NCI-H446 (cell line): ENCODE results near the gene PKMYT1.

Experiments
- DNase-seq, 2 experiments: peaks; one replicate each; lab custom pipeline; 2025; lab: John Stamatoyannopoulos, UW

The PKMYT1 gene

DNA sequence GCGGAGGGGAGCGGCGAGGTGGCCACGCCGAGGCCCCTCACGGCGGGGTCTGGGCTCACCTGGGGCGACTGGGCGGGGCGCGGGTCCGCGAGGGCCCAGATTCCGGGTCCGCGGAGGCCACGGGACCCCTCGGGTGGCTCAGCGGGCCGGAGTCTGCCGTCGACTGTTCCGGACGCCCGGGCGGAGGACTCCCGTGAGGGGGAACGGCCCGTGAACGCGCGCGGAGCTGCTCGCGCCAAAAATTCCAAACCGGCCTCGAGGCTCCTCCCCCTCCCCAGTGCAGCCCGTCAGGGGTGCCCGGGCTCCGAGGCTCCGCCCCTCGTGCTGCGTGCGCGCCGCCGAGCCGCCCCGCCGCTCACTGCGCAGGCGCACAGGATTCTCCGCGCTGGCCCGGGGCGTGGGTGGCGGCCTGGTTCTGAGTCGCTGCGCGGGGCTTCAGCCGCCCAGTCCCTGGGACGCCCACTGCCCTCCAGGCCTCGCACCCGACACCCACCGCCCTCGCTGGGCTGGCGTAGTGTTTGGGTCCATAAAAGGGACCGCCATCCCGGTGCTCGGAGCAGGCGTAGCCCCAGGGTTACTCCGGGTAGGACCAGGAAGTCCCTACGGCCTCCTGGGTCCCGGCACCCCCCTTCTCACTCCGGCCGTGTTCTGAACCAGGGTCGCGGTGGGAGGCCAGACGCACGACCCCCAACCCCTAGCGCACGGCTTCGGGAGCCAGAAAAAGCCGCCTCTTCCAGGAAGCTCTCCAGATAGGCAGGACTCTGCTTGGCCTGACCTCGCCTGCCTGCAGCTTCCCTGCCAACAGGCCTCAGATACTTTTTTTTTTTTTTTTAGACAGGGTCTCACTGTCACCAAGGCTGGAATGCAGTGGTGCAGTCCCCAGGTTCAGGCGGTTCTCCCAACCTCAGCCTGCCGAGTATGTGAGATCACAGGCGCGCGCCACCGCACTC lies at the start of gene PKMYT1:
TSS of gene PKMYT1 (minus strand) at position 220 of the 950 bp plus-strand sequence. CDS start 789 bp downstream, outside the sequence.
- peak; percentile 75 to 91 for DNase-seq

DNA sequence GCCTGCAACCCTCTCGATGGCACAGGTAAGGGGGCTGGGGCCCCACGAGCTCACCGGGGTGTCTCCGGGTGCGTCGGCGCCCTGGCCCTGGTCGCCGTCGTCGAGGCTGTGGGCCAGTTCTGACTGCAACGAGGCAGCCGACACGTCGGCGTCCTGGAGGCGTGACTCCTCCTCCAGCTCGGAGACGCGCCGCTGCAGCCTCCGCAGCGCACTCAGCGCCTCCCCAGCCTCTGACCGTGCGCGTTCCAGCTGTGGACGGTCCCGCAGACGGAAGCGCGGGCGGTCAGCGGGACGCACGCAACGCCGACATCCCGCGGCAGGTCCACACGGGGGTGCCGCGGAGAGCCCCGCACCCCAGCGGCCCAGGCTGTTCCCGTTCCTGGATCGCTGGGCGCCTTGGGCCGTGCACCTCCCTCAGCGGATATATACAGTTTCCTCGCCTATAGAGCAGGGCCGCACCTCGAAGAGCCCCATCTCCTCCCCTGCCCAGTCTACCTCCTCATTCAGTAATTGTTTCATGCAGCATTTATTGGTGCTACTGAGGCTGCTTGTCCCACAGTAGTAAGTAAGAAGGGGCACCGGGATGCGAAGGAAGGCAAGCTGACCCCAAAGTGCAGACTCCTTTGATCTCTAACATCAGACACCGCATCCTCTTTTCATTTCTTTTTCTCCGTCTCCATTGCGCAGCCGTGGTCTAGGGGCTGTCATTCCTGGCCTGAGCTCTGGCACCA lies 49.4 kb upstream of the PKMYT1 start:
- no peak for DNase-seq

DNA sequence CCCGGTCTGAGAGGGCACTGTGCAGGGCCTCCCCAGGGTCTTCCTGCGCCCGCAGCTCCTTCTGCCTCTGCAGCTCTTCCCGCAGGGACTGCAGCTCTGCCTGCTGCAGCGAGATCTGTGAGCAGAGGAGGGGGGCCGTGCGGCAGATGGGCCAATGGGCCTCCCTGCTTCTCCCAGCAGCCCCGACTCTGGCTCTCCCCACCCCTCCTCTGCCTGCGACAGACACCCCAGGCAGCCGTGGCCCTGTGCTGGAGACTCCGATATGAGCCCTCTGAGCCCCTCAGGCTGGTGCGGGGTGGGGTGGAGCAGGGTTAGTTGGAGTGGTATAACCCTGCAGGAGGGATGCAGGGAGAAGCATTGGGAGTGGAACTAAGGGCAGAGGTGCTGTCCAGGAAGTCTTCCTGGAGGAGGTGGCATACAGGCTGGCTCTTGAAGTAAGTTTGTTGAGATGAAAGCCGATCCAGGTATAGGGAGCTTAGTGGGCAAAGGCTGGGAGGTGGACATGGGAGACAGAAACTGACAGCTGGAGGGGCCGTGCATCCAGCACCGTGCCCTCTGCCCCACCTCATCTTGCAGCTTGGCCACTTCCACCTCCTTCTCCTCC lies 48.6 kb upstream of the PKMYT1 start:
- DNase-seq = no peak

DNA sequence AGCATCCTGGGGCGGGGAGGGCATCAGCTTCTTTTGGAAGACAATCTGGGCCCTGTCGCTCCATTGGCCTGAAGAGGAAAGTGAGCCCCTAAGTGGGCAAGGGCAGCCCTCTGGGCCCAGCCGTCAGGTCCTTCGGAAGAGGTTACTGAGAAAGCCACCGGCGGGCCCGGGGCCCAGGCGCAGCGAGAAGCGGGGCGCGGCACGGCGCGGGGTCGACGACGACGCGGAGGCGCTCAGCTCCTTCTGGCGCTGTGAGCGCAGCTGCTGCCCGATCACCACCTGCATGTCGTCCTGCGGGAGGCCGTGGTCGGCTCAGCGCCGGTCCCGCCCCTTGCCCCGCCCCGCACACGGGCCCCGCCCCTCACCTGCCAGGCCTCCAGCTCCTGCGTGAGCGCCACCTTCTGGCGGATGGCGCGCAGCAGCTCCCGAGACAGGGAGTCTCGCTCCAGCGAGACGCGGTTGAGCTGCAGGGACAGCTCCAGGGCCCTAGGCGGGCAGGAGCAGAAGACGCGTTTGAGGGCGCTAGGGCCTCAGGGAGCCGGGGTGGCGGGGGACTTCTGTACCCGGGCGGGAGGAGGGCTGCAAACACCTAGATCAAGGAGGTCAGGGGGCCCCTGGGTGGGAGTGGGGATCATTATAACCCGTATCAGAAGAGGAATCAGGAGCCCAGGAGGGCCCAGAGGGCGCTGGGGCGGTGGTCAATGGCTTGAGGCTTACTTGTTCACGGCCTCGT lies 47.9 kb upstream of the PKMYT1 start:
- DNase-seq = peak in 1 of 2 experiments; percentile 30

GRCh38 chr16:3027489-3027795 lies 47.2 kb upstream of the PKMYT1 start:
- no peak for DNase-seq

GRCh38 chr16:3026609-3027488 lies 46.6 kb upstream of the PKMYT1 start:
- DNase-seq = no peak

DNA sequence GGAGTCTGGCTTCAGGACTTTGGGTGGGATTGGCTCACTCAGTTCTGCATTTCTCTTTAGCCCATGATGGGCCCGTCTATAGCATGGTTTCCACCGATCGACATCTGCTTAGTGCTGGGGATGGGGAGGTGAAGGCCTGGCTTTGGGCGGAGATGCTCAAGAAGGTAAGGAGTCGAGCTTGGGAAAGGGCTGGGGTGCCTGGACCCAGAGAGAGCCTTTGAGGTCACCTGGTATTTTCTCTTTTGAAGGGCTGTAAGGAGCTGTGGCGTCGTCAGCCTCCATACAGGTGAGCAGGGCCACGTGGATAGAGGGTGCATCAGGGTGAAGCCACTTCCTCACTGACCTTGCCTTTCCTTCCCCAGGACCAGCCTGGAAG lies 45.7 kb upstream of the PKMYT1 start:
- DNase-seq = no peak

- no peak for DNase-seq
Measured at GRCh38 chr16:3025032-3026002, 45.1 kb upstream of the PKMYT1 start.

GRCh38 chr16:3023669-3024478 lies 43.6 kb upstream of the PKMYT1 start, which contains the start of the genes HCFC1R1 and THOC6:
HCFC1R1 (minus strand) TSS chr16:3023942; CDS start chr16:3023941, 1 bp downstream.
THOC6 (plus strand) TSS chr16:3024035; CDS start chr16:3024327, 292 bp downstream.
- DNase-seq = peak; percentile 94 to 97

- DNase-seq = peak; percentile 57 to 70
Measured at GRCh38 chr16:3023415-3023668, 43.1 kb upstream of the PKMYT1 start.

DNA sequence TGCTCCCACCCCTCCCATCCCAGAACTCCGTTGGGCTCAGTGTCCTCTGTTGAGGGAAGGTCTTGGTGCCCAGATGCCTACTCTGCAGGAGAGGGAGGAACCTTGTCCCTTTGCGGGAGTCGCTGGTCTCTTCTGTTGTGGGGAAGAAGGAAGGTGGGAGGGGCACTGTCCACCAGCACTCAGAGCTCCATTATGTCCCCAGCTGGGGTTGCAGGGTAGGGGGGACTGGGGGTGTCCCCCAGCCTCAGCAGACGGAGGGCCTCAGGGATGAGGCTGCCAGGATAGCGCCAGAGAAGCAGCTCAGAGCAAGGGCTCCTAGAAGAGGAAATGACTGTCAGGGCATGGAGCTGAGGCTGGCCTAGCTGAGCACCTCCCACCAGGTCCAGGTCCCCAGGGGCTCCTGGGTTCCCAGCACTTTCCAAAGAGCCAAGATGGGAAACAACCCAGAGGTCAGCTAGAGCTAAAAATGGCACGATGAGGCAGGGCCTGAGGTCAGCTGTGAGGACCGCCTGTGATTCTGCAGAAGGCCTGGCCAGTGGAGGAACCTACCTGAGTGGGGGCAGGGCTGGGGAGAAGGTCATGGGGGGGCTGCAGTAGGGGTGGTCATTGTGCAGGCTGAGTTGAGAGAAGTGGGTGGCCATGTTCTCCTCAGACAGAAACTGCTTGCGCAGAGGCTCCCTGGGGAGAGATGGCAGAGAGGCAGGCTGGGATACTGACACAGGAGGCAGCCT lies 42.6 kb upstream of the PKMYT1 start:
- DNase-seq = peak in 1 of 2 experiments; percentile 57

DNA sequence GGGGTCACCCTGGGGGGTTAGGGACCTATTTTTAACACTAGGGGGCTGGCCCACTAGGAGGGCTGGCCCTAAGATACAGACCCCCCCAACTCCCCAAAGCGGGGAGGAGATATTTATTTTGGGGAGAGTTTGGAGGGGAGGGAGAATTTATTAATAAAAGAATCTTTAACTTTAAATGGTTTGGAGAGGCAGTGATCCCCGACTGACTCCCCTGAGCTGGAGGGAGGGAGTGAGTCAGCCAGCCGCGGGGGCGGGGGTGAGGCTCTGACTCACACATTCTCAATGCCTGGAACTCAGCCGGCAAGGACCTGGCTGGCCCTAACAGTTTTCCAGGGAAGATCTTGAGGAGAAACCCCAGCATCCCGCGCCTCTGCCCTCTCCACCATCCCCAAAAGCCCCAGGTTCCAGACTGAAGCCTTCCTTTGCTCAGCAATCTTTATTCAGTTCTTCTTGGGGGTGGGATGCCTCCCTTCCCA lies 42.0 kb upstream of the PKMYT1 start:
- peak; percentile 66 to 81 for DNase-seq

- peak; percentile 43 to 80 for DNase-seq
Measured at GRCh38 chr16:3021449-3022207, 41.4 kb upstream of the PKMYT1 start.

- DNase-seq = peak; percentile 67 to 74
Measured at GRCh38 chr16:3020604-3021448, 40.6 kb upstream of the PKMYT1 start.

GRCh38 chr16:3020247-3020603 lies 40.0 kb upstream of the PKMYT1 start, which contains the start of gene TNFRSF12A:
TNFRSF12A (plus strand) TSS chr16:3020368; CDS start chr16:3020398, 30 bp downstream.
- DNase-seq = peak; percentile 45 to 84

- DNase-seq = no peak
Measured at GRCh38 chr16:3019594-3020246, 39.5 kb upstream of the PKMYT1 start.
